ENCODE results near the gene INTU. TPM values are rescaled to one million over a fixed set of nuclear protein-coding genes. Genes with fewer than 3 reads are reported as not detected.

INTU gene
- total RNA-seq, 2 experiments from 2014 or later = 0.21 TPM; not detected in 1

DNA sequence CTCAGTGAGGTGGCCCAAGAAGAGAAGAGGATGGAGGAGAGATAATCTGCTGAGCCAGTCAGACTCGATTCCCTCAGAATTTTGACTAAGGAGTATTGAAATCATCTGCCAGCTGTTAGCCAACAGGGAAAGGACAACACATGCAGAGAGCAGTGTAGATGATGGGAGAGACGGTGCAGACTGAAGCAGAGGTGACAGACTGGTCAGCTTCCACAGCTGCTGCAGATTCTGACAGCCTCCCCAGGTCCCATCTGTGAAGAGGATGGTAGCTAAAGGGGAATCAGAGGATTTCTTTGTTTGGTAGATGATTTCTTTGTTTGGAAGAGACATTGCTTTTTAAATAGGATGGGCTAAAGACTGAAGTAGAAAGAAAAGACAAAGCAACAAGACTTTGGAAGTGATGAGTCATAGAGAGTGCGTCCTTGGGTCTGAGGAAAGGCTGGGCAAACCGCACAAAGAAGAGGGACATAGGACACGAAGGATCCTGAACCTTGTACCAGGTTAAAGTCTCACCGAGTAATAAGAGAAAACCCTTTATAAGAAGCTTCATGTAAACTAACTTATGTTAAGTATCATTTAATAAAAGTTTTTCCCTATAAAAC lies 27.6 kb downstream of the INTU start:
- Mint-ChIP-seq H3K27ac (no peak overlapping the region), H3K27me3 (no peaks in the 10 kb centered on the region), H3K4me1 (no peaks in the 10 kb centered on the region), H3K36me3 (ENCODE audit: low read depth) (no peaks in the 10 kb centered on the region), H3K4me3 (no peak overlapping the region), H3K9me3 (no peaks in the 10 kb centered on the region)
- ChIA-PET POLR2A (no interaction called here), CTCF (no interaction called here)
- no peak for DNase-seq

DNA sequence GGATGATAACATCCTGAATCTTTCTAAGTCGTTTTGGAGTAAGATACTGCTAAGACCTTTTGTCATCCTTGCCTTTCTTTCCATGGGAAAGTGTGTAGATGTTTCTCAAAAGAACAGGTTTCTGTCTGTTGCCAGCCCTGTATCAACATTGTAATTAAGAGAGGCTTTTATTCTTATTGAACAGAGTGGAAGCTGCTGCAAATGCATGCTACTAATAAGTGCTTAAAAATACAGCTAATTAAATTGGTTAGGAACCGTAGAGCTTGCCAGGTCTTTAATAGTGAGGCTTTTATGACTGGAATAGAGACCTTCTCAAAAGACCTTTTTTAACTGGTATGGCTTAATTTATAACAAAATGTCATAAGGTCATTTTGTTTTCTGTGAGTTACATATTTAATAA lies 34.4 kb downstream of the INTU start:
- DNase-seq = no peak
- ChIA-PET POLR2A (no interaction called here), CTCF (no interaction called here)
- Mint-ChIP-seq H3K4me1 (no peaks in the 10 kb centered on the region), H3K27ac (no peak overlapping the region), H3K4me3 (no peak overlapping the region), H3K36me3 (ENCODE audit: low read depth) (no peaks in the 10 kb centered on the region), H3K9me3 (no peaks in the 10 kb centered on the region), H3K27me3 (peaks cover 3% of the 10 kb centered on the region)

DNA sequence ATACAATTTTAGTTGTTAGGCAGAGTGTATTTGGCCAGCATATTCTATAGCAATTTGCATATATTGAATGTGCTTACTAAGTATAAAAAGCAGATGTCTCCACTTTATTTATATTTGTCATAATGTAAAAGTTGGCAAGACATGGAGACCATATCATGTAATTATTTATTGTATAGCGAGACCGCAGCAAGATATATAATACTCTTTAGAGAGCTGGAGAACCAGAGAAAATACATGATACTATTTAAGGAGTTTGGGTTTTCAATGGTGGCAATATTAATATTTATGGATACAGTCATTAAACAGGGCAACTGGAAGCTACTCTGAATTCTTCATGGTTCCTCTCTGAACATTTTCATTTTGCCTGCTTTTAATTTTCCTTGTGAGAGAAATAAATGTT lies 35.0 kb downstream of the INTU start:
- ChIA-PET CTCF (no interaction called here), POLR2A (no interaction called here)
- DNase-seq = no peak
- Mint-ChIP-seq H3K4me1 (no peaks in the 10 kb centered on the region), H3K4me3 (no peak overlapping the region), H3K9me3 (no peaks in the 10 kb centered on the region), H3K36me3 (ENCODE audit: low read depth) (no peaks in the 10 kb centered on the region), H3K27ac (no peak overlapping the region), H3K27me3 (peaks cover 3% of the 10 kb centered on the region)

DNA sequence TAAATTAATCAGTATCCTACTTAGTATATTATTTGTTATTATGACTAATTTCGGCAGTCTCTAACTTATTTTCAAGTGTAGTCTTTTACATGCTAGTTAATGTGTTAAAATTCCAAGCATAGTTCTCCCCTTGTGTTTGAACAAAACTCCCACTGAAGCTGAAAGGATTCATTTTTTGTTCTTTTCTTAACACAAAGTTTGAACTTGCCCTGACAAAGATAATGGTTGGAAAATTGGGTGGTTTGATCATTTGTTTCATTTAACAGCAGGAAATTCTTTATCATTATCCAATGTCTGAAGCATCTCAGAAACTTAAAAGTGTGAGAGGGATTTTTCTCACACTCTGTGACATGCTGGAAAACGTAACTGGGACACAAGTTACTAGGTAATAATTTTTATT lies 36.0 kb downstream of the INTU start:
- POLR2A ChIA-PET = no interaction called here
- Mint-ChIP-seq H3K9me3 (no peaks in the 10 kb centered on the region), H3K27ac (no peak overlapping the region), H3K4me3 (no peak overlapping the region), H3K27me3 (peaks cover 3% of the 10 kb centered on the region), H3K4me1 (no peaks in the 10 kb centered on the region), H3K36me3 (ENCODE audit: low read depth) (no peaks in the 10 kb centered on the region)
- no peak for DNase-seq
- CTCF ChIA-PET = interaction anchor here (1.0 kb wide), 1 partner anchor 18 kb away, joined by 3 read pairs; no protein-coding TSS in a partner anchor

DNA sequence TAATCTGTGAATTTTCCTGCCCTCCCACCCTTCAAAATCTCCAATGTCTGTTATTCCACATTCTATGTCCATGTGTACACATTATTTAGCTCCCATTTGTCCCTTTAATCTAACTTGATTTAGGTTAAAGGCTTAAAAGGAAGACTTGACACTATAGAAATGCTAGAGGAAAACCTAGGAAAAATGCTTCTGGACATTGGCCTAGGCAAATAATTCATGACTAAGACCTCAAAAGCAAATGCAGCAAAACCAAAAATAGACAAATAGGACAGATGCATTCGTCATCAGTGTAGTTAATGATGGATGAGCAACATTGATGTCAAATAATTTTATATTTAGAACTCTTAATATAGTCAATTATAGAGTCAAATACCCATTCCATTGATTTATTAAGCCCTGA lies 36.9 kb downstream of the INTU start:
- Mint-ChIP-seq H3K9me3 (no peaks in the 10 kb centered on the region), H3K27me3 (peaks cover 3% of the 10 kb centered on the region), H3K4me3 (no peak overlapping the region), H3K27ac (no peak overlapping the region), H3K4me1 (no peaks in the 10 kb centered on the region), H3K36me3 (ENCODE audit: low read depth) (no peaks in the 10 kb centered on the region)
- POLR2A ChIA-PET = no interaction called here
- no peak for DNase-seq
- CTCF ChIA-PET = interaction anchor here (1.0 kb wide), 1 partner anchor 18 kb away, joined by 3 read pairs; no protein-coding TSS in a partner anchor

DNA sequence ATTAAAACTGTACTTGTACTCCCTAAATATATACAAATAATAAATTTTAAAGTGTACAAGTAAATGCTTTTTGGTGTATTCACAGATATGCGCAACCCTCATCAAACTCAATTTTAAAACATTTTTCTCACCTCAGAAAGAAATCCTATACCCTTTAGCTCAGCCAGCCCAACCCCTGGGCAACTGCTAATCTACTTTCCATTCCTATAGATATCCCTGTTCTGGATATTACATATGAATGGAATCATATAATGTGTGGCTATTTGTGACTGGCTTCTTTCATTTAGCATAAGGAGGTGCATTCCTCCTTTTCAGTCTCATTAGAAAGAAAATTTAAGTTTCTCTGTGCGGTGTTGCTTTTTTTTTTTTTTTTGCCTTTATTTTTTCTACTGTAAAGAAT lies 39.4 kb downstream of the INTU start:
- DNase-seq = no peak
- CTCF ChIA-PET = interaction anchor here (0.6 kb wide), 1 partner anchor 657 kb away, joined by 3 read pairs; no protein-coding TSS in a partner anchor
- Mint-ChIP-seq H3K4me3 (no peak overlapping the region), H3K27me3 (no peaks in the 10 kb centered on the region), H3K9me3 (no peaks in the 10 kb centered on the region), H3K27ac (no peak overlapping the region), H3K4me1 (no peaks in the 10 kb centered on the region), H3K36me3 (ENCODE audit: low read depth) (no peaks in the 10 kb centered on the region)
- POLR2A ChIA-PET = no interaction called here

DNA sequence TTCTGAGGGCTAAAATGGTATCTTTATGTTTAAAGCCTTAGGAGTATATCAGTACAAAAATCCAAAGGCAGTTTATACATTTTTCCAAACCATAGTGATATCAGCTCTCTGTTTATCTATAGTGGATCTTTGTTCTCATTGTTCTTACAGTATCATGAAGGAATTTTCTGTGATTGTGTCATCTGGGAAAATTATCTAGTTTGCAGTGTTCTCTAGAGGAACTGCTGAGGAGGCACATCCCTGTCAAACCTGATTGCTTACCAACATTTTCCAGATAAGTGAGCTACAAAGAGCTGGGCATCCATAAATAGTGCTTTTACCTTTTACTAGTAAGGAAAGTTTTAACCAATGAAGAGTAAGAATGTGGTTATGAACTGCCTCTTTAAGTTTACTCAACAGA lies 52.5 kb downstream of the INTU start:
- Mint-ChIP-seq H3K27ac (no peak overlapping the region), H3K27me3 (peaks cover 5% of the 10 kb centered on the region), H3K9me3 (no peaks in the 10 kb centered on the region), H3K36me3 (ENCODE audit: low read depth) (no peaks in the 10 kb centered on the region), H3K4me3 (no peak overlapping the region), H3K4me1 (no peaks in the 10 kb centered on the region)
- DNase-seq = no peak
- POLR2A ChIA-PET = no interaction called here
- CTCF ChIA-PET = no interaction called here

DNA sequence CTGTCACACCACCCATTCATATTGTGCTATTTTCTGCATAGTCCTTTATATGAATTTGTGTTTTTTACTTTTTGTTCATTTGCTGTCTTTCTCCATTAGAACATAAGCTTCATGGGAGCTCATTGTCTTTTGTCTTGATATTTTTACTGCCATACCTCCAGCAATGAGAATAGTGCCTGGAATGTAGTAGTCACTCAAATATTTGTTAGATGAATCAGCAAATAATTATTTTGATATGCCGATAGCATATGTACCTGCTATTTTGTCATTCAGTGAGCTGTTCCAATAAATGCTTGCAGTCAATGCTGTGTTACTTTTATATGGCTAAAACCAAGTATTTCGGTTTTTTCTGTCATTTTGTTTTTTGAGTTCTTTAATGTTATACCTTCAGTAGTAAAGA lies 53.9 kb downstream of the INTU start:
- DNase-seq = no peak
- Mint-ChIP-seq H3K4me3 (no peak overlapping the region), H3K9me3 (no peaks in the 10 kb centered on the region), H3K36me3 (ENCODE audit: low read depth) (no peaks in the 10 kb centered on the region), H3K27ac (no peak overlapping the region), H3K4me1 (no peaks in the 10 kb centered on the region), H3K27me3 (peaks cover 5% of the 10 kb centered on the region)
- ChIA-PET CTCF (interaction anchor here (1.6 kb wide), 1 partner anchor 17 kb away, joined by 3 read pairs; no protein-coding TSS in a partner anchor), POLR2A (no interaction called here)

DNA sequence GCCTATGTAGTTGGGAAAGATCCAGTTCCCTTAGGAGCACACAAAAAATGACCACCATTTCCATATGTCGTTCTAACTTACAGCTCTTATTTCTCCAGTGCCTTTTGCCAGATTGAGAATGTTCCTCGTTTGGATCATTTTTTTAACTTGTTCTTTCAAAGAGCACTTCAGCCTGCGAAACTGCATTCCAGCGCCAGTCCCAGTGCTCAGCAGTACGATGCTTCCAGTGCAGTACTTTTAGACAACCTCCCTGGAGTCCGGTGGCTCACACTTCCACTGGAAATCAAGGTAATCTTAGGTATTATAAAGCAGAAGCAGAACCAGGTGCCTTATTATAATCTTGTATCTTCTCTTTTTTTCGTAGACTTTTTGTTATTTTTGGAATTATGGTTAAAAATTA lies 54.8 kb downstream of the INTU start:
- CTCF ChIA-PET = interaction anchor here (1.6 kb wide), 1 partner anchor 18 kb away, joined by 3 read pairs; no protein-coding TSS in a partner anchor
- H3K27me3 Mint-ChIP-seq = peaks cover 5% of the 10 kb centered on the region

DNA sequence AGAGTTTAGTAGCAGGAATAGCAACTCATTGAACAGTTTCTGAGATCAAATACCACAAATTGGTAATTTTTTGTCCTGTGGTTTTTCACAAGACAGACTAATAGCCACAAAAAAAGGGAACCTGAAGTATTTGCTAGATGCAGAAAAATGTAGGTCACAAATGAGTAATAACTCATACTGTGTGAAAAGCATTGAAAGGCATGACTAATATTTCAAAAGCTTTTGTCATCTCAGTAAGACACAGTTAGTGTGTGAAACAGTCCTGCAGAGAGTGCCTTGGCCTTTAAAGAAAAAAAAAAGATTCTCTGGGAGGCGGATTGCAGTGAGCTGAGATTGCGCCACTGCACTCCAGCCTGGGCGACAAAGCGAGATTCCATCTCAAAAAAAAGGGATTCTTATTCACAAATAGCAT lies 66.0 kb downstream of the INTU start:
- no peak for DNase-seq
- ChIA-PET POLR2A (no interaction called here), CTCF (interaction anchor here (0.5 kb wide), 1 partner anchor 13 kb away, joined by 3 read pairs; no protein-coding TSS in a partner anchor)
- Mint-ChIP-seq H3K9me3 (peaks cover 3% of the 10 kb centered on the region), H3K36me3 (ENCODE audit: low read depth) (no peaks in the 10 kb centered on the region), H3K4me3 (no peak overlapping the region), H3K27me3 (peaks cover 6% of the 10 kb centered on the region), H3K27ac (no peak overlapping the region), H3K4me1 (no peaks in the 10 kb centered on the region)

More for the DNA sequence above, 54.8 kb downstream of the INTU start:
- no peaks in the 10 kb centered on the region for H3K9me3 Mint-ChIP-seq
- no peak overlapping the region for H3K27ac Mint-ChIP-seq
- no peaks in the 10 kb centered on the region for H3K36me3 Mint-ChIP-seq (ENCODE audit: low read depth)
- POLR2A ChIA-PET = no interaction called here
- DNase-seq = no peak
- H3K4me3 Mint-ChIP-seq = no peak overlapping the region
- no peaks in the 10 kb centered on the region for H3K4me1 Mint-ChIP-seq

DNA sequence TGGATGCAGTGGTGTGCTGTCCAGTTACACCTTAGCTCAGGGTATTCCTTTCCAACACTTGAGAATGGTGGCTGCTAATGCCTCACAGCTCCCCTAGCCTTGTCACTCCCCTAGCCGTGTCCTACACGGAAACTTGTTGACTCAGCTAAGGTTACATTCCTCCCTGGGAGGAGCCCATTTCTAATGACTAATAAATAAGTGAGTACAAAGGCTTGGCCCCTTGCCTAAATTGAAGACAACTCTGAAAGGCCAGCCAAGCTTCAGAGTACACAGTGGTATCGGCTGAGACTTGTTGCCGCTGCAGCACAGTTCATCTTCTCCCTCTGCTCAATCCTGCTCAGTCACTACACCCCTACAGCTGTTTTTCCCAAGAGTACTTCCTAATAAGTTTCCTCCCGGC lies 76.2 kb downstream of the INTU start:
- POLR2A ChIA-PET = no interaction called here
- CTCF ChIA-PET = no interaction called here
- Mint-ChIP-seq H3K36me3 (ENCODE audit: low read depth) (no peaks in the 10 kb centered on the region), H3K4me1 (no peaks in the 10 kb centered on the region), H3K9me3 (no peaks in the 10 kb centered on the region), H3K27ac (no peak overlapping the region), H3K4me3 (no peak overlapping the region), H3K27me3 (no peaks in the 10 kb centered on the region)
- DNase-seq = no peak

DNA sequence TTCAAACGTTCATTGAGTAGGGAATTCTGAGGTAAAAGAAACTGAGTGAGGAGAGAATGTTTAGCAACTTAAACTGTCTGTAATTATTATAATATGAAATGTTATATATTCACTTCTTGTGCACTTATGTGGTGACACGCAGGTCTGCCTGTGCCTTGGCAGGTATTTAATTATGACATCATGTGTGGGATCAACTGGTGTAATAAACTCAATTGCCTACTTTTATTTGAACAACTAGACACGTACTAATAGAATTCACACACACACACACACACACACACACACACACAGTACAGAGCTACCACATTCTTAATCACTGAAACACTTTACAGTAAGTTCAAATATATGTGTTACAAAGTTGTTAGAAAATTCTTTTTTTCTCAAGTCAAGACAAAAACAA lies 76.7 kb downstream of the INTU start:
- H3K4me3 Mint-ChIP-seq = no peak overlapping the region
- ChIA-PET CTCF (no interaction called here), POLR2A (no interaction called here)
- DNase-seq = no peak
- H3K27ac Mint-ChIP-seq = no peak overlapping the region
- H3K9me3 Mint-ChIP-seq = no peaks in the 10 kb centered on the region
- H3K27me3 Mint-ChIP-seq = no peaks in the 10 kb centered on the region
- no peaks in the 10 kb centered on the region for H3K4me1 Mint-ChIP-seq
- H3K36me3 Mint-ChIP-seq (ENCODE audit: low read depth) = no peaks in the 10 kb centered on the region

DNA sequence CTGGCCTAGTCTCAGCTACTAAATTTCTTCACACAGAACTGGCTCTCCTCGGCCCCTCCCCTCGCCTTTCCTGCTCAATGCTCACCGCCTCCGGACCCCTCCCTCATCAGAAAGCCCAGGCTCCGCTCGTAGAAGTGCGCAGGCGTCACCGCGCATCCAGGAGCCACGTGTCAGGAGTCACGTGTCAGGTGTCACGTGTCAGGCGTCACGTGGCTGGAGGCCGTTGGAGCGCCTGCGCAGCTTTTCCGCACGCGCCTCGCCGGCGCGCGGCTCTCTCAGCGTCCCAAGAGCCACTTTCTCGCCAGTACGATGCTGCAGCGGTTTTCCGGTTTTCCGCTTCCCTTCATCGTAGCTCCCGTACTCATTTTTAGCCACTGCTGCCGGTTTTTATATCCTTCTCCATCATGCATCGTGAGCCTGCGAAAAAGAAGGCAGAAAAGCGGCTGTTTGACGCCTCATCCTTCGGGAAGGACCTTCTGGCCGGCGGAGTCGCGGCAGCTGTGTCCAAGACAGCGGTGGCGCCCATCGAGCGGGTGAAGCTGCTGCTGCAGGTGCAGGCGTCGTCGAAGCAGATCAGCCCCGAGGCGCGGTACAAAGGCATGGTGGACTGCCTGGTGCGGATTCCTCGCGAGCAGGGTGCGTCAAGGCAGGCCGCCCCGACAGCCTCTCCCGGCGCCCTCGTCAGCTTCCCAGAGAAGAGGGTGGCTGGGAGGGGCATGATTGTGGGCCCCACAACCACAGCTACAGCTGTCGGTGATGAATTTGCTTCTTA lies 97.6 kb downstream of the INTU start, which contains the start of gene SLC25A31:
SLC25A31 (plus strand) TSS at position 259 of the 772 bp plus-strand sequence; CDS start at position 405, 146 bp downstream.
- POLR2A ChIA-PET = no interaction called here
- Mint-ChIP-seq H3K9me3 (no peaks in the 10 kb centered on the region), H3K27ac (no peak within 1 kb of the TSS), H3K4me3 (no peak within 1 kb of the TSS), H3K27me3 (peaks cover 8% of the 10 kb centered on the region), H3K4me1 (no peaks in the 10 kb centered on the region), H3K36me3 (ENCODE audit: low read depth) (no peaks in the 10 kb centered on the region)
- DNase-seq = no peak
- CTCF ChIA-PET = no interaction called here
